ENCODE data around the gene EXD3. TPM values are rescaled to one million over a fixed set of nuclear protein-coding genes. Genes with fewer than 3 reads are reported as not detected.
"Not testable (repeated sequence)": the region's sequence is repeated elsewhere in the genome, so short reads cannot be mapped to it uniquely, and the experiment has no call there.

EXD3 gene
- total RNA-seq, 2 experiments from 2014 or later: 17.9 to 18.1 TPM

- DNase-seq: no peak
- CTCF ChIA-PET: no interaction called here
- peaks cover 3% of the 10 kb centered on the region for H3K36me3 Mint-ChIP-seq (ENCODE audit: low read depth)
- POLR2A ChIA-PET: no interaction called here
- H3K9me3 Mint-ChIP-seq: peaks cover 30% of the 10 kb centered on the region
- H3K27me3 Mint-ChIP-seq: peaks cover 12% of the 10 kb centered on the region
- no peak overlapping the region for H3K4me3 Mint-ChIP-seq
- H3K27ac Mint-ChIP-seq: no peak overlapping the region
- H3K4me1 Mint-ChIP-seq: peaks cover 3% of the 10 kb centered on the region
Measured at GRCh38 chr9:137330689-137331088, 92.3 kb downstream of the EXD3 start.

- H3K27ac Mint-ChIP-seq; H3K4me3 Mint-ChIP-seq; CTCF ChIA-PET; H3K4me1 Mint-ChIP-seq; POLR2A ChIA-PET; H3K36me3 Mint-ChIP-seq (ENCODE audit: low read depth); DNase-seq: not testable (repeated sequence)
- H3K9me3 Mint-ChIP-seq: peaks cover 27% of the 10 kb centered on the region
- peaks cover 15% of the 10 kb centered on the region for H3K27me3 Mint-ChIP-seq
Measured at GRCh38 chr9:137329590-137329989, 93.4 kb downstream of the EXD3 start.

- DNase-seq; POLR2A ChIA-PET; H3K4me3 Mint-ChIP-seq; CTCF ChIA-PET; H3K27ac Mint-ChIP-seq; H3K4me1 Mint-ChIP-seq; H3K36me3 Mint-ChIP-seq (ENCODE audit: low read depth): not testable (repeated sequence)
- Mint-ChIP-seq H3K9me3 (peaks cover 25% of the 10 kb centered on the region), H3K27me3 (peaks cover 15% of the 10 kb centered on the region)
Measured at GRCh38 chr9:137327641-137328550, 95.1 kb downstream of the EXD3 start.

GRCh38 chr9:137326445-137327065 is 96.4 kb downstream of the EXD3 start:
- POLR2A ChIA-PET: no interaction called here
- CTCF ChIA-PET: no interaction called here
- H3K9me3 Mint-ChIP-seq: peaks cover 25% of the 10 kb centered on the region
- peaks cover 3% of the 10 kb centered on the region for H3K36me3 Mint-ChIP-seq (ENCODE audit: low read depth)
- H3K4me1 Mint-ChIP-seq: peaks cover 6% of the 10 kb centered on the region
- no peak for DNase-seq
- peak overlapping the region; percentile 0 for H3K27ac Mint-ChIP-seq
- no peak overlapping the region for H3K4me3 Mint-ChIP-seq
- peaks cover 15% of the 10 kb centered on the region for H3K27me3 Mint-ChIP-seq

- no peak overlapping the region for H3K27ac Mint-ChIP-seq
- no peak for DNase-seq
- H3K27me3 Mint-ChIP-seq: peaks cover 15% of the 10 kb centered on the region
- POLR2A ChIA-PET: no interaction called here
- H3K4me1 Mint-ChIP-seq: peaks cover 7% of the 10 kb centered on the region
- CTCF ChIA-PET: interaction anchor here (0.6 kb wide), 1 partner anchor 43 kb away, joined by 4 read pairs; no protein-coding TSS in a partner anchor
- no peak overlapping the region for H3K4me3 Mint-ChIP-seq
- peaks cover 3% of the 10 kb centered on the region for H3K36me3 Mint-ChIP-seq (ENCODE audit: low read depth)
- H3K9me3 Mint-ChIP-seq: peaks cover 19% of the 10 kb centered on the region
Measured at GRCh38 chr9:137325799-137326198, 97.2 kb downstream of the EXD3 start.

GRCh38 chr9:137325124-137325523 is 97.8 kb downstream of the EXD3 start:
- H3K27ac Mint-ChIP-seq: no peak overlapping the region
- DNase-seq: no peak
- H3K36me3 Mint-ChIP-seq (ENCODE audit: low read depth): peaks cover 3% of the 10 kb centered on the region
- CTCF ChIA-PET: interaction anchor here (0.6 kb wide), 1 partner anchor 42 kb away, joined by 4 read pairs; no protein-coding TSS in a partner anchor
- POLR2A ChIA-PET: interaction anchor here (1.1 kb wide), 1 partner anchor 8 kb away, joined by 3 read pairs; no protein-coding TSS in a partner anchor
- H3K4me3 Mint-ChIP-seq: no peak overlapping the region
- H3K4me1 Mint-ChIP-seq: peaks cover 13% of the 10 kb centered on the region
- H3K27me3 Mint-ChIP-seq: peaks cover 15% of the 10 kb centered on the region
- H3K9me3 Mint-ChIP-seq: peaks cover 14% of the 10 kb centered on the region

GRCh38 chr9:137323531-137324331 is 99.2 kb downstream of the EXD3 start:
- ChIA-PET CTCF (no interaction called here), POLR2A (no interaction called here)
- Mint-ChIP-seq H3K9me3 (peaks cover 14% of the 10 kb centered on the region), H3K4me3 (no peak overlapping the region), H3K36me3 (ENCODE audit: low read depth) (peaks cover 3% of the 10 kb centered on the region), H3K27me3 (peaks cover 15% of the 10 kb centered on the region), H3K4me1 (peaks cover 13% of the 10 kb centered on the region), H3K27ac (no peak overlapping the region)
- DNase-seq: no peak

GRCh38 chr9:137321726-137322361 is 101.1 kb downstream of the EXD3 start:
- H3K4me1 Mint-ChIP-seq: peaks cover 13% of the 10 kb centered on the region
- no peak overlapping the region for H3K4me3 Mint-ChIP-seq
- DNase-seq: no peak
- no peak overlapping the region for H3K27ac Mint-ChIP-seq
- POLR2A ChIA-PET: no interaction called here
- peaks cover 7% of the 10 kb centered on the region for H3K27me3 Mint-ChIP-seq
- CTCF ChIA-PET: no interaction called here
- no peaks in the 10 kb centered on the region for H3K36me3 Mint-ChIP-seq (ENCODE audit: low read depth)
- H3K9me3 Mint-ChIP-seq: peaks cover 8% of the 10 kb centered on the region

GRCh38 chr9:137320555-137321384 is 102.2 kb downstream of the EXD3 start:
- Mint-ChIP-seq H3K9me3 (peaks cover 3% of the 10 kb centered on the region), H3K4me1 (peaks cover 10% of the 10 kb centered on the region), H3K27me3 (peaks cover 3% of the 10 kb centered on the region), H3K4me3 (no peak overlapping the region), H3K36me3 (ENCODE audit: low read depth) (no peaks in the 10 kb centered on the region), H3K27ac (peak overlapping the region; percentile 68)
- ChIA-PET CTCF (no interaction called here), POLR2A (interaction anchor here (1.3 to 2.8 kb wide), 2 partner anchors 18 to 80 kb away, joined by 4 to 13 read pairs; partner anchors contain the start of genes NRARP and TUBB4B)
- DNase-seq: peak; percentile 56

- no peak for DNase-seq
- no peak overlapping the region for H3K4me3 Mint-ChIP-seq
- H3K36me3 Mint-ChIP-seq (ENCODE audit: low read depth): no peaks in the 10 kb centered on the region
- H3K4me1 Mint-ChIP-seq: peaks cover 10% of the 10 kb centered on the region
- peaks cover 3% of the 10 kb centered on the region for H3K9me3 Mint-ChIP-seq
- H3K27ac Mint-ChIP-seq: no peak overlapping the region
- CTCF ChIA-PET: no interaction called here
- H3K27me3 Mint-ChIP-seq: peaks cover under 1% of the 10 kb centered on the region
- POLR2A ChIA-PET: interaction anchor here (1.3 to 2.8 kb wide), 2 partner anchors 17 to 79 kb away, joined by 4 to 13 read pairs; partner anchors contain the start of genes NRARP and TUBB4B
Measured at GRCh38 chr9:137319739-137320551, 103.0 kb downstream of the EXD3 start.

- Mint-ChIP-seq H3K27me3 (no peaks in the 10 kb centered on the region), H3K9me3 (peaks cover under 1% of the 10 kb centered on the region), H3K36me3 (ENCODE audit: low read depth) (no peaks in the 10 kb centered on the region), H3K4me1 (peaks cover 10% of the 10 kb centered on the region), H3K27ac (no peak overlapping the region), H3K4me3 (no peak overlapping the region)
- CTCF ChIA-PET: no interaction called here
- POLR2A ChIA-PET: interaction anchor here (2.8 kb wide), 1 partner anchor 79 kb away, joined by 13 read pairs; the partner anchor contains the start of gene TUBB4B
- DNase-seq: no peak
Measured at GRCh38 chr9:137319011-137319738, 103.8 kb downstream of the EXD3 start.
